ENCODE results near the gene EFNB3.

DNA sequence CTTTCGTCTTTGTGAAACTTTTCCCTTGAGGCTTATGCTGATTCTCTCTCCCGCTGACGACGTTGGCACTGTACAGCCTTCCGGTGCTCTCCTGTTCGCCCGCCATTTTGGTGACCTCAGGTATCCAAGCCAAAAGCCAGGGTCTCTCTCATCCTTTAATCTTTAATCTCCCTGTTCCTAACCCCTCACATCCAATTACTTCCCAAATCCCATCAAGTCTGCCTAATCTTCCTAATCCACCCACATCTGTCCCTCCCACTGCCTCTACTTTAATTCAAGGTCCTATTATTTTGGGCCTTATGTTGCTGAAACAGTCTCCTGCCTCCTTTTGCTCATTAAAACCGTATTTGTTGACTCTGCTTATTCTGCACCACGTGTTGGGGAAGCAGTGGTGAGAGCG is 9.4 kb upstream of the EFNB3 start:
- TF ChIP-seq, protein P1, sequence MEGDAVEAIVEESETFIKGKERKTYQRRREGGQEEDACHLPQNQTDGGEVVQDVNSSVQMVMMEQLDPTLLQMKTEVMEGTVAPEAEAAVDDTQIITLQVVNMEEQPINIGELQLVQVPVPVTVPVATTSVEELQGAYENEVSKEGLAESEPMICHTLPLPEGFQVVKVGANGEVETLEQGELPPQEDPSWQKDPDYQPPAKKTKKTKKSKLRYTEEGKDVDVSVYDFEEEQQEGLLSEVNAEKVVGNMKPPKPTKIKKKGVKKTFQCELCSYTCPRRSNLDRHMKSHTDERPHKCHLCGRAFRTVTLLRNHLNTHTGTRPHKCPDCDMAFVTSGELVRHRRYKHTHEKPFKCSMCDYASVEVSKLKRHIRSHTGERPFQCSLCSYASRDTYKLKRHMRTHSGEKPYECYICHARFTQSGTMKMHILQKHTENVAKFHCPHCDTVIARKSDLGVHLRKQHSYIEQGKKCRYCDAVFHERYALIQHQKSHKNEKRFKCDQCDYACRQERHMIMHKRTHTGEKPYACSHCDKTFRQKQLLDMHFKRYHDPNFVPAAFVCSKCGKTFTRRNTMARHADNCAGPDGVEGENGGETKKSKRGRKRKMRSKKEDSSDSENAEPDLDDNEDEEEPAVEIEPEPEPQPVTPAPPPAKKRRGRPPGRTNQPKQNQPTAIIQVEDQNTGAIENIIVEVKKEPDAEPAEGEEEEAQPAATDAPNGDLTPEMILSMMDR (conservative IDR thresholded peaks at IDR 0.05; ENCODE audit: low read length), result no peak
- no peak for TF ChIP-seq EZH2phosphoT487 (IDR thresholded peaks at IDR 0.05; ENCODE audit: borderline replicate concordance)

Data from Loucy (cell line).